Thyroid gland (tissue), 4 donors: Measurements from ENCODE around the gene MAST3.

Source experiments
- CTCF ChIP-seq, 6 experiments: fragments of 200-600 bp in 3 of 6; fragments of 450-650 bp in 3 of 6; sonication (generic) in 3 of 6; IDR thresholded peaks; one replicate each; pipeline ENCODE4 v1.5.1; 2016 to 2019; ENCODE audit warnings: antibody characterized with exemption in 6 of 6, mild to moderate bottlenecking in 2 of 6, inconsistent platforms in 1 of 6, moderate library complexity in 1 of 6
- POLR2A ChIP-seq, 2 donors: fragments of 450-650 bp; IDR thresholded peaks; one replicate each; pipeline ENCODE4 v1.6.1; 2017; ENCODE audit warnings: antibody characterized with exemption in 2 of 2, mild to moderate bottlenecking in 2 of 2, moderate library complexity in 1 of 2

DNA sequence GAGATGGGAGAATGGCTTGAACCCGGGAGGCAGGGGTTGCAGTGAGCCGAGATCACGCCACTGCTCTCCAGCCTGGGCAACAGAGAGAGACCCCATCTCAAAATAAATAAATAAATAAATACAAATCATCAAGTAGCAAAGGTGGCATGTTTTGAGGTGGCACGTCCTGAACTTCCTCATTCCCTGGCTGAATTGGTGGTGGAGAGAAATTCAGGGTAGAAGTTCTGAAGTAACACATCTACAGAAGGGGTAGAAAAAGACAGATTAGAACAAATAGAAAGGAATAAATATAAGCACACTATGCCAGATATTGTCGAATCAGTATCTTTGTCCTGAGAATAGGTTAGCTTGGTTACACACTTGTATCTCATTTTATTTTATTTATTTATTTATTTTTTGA is 82.4 kb downstream of the MAST3 start:
- TF ChIP-seq CTCF (IDR thresholded peaks at IDR 0.05) (no peak), POLR2A (IDR thresholded peaks at IDR 0.05) (no peak)
